D721Med (cell line): Measurements from ENCODE around the gene SERPINB2.
A peak's percentile ranks its signal among the peaks of the same experiment; 100 is the strongest.

Experiments
- DNase-seq: peaks from one replicate; pipeline ENCODE4 v3.0.0; 2011; ENCODE audit warnings: low spot score; ENCODE audit not compliant: insufficient read length
- FAIRE-seq: peaks from 2 replicates; lab custom pipeline; 2011; peaks lifted over from hg19 to GRCh38; lab: Jason Lieb, UNC
- CTCF ChIP-seq: IDR thresholded peaks from 2 replicates; pipeline ENCODE4 v1.5.1; 2012; ENCODE audit warnings: mild to moderate bottlenecking, control low read depth; ENCODE audit not compliant: insufficient read depth; ENCODE audit errors: missing control alignments

The SERPINB2 gene

GRCh38 chr18:63859781-63860475 is 27.6 kb upstream of the SERPINB2 start:
- FAIRE-seq (no peak), DNase-seq (no peak)
- no peak for TF ChIP-seq CTCF

GRCh38 chr18:63860531-63860930 is 27.0 kb upstream of the SERPINB2 start:
- DNase-seq (no peak), FAIRE-seq (no peak)
- TF ChIP-seq CTCF = no peak

- no peak for TF ChIP-seq CTCF
- DNase-seq = no peak
- FAIRE-seq = peak; percentile 11
These were observed 20.0 kb upstream of the SERPINB2 start for GRCh38 chr18:63867368-63868125.

GRCh38 chr18:63868546-63868945 is 19.0 kb upstream of the SERPINB2 start:
- DNase-seq = no peak
- no peak for FAIRE-seq

GRCh38 chr18:63869374-63869773 is 18.1 kb upstream of the SERPINB2 start:
- no peak for TF ChIP-seq CTCF
- DNase-seq = no peak
- FAIRE-seq = peak; percentile 71

More at GRCh38 chr18:63868546-63868945, 19.0 kb upstream of the SERPINB2 start:
- no peak for TF ChIP-seq CTCF

GRCh38 chr18:63869851-63870250 is 17.7 kb upstream of the SERPINB2 start:
- FAIRE-seq (peak; percentile 76), DNase-seq (no peak)
- TF ChIP-seq CTCF = no peak

GRCh38 chr18:63871836-63872235 is 15.7 kb upstream of the SERPINB2 start:
- no peak for DNase-seq
- no peak for FAIRE-seq
- no peak for TF ChIP-seq CTCF
